Natural killer cell (primary cell): ENCODE results near the gene DNMBP. TPM values are rescaled to one million over a fixed set of nuclear protein-coding genes. Genes with fewer than 3 reads are reported as not detected.

Experiments
- ATAC-seq, 3 donors: fragments of 150-1000 bp in 2 of 3; fragments of 200-7000 bp in 1 of 3; cut with Tn5 transposase; 1 replicate in 1 of 3; 2 replicates in 2 of 3; pipeline ENCODE4 v1.10.0; 2021; ENCODE audit warnings: mild to moderate bottlenecking in 2 of 3, moderate library complexity in 2 of 3
- DNase-seq, 2 donors: peaks; one replicate each; pipeline versions ENCODE4 v3.0.0 to v3.0.0-alpha.2; 2013 to 2021; ENCODE audit warnings: mixed read lengths in 1 of 2
- H3K27ac ChIP-seq: one replicate; pipeline ENCODE4 v1.5.1; 2013; ENCODE audit warnings: mild to moderate bottlenecking, low read length
- H3K27me3 ChIP-seq: one replicate; pipeline ENCODE4 v1.6.1; 2013; ENCODE audit warnings: low read length; ENCODE audit not compliant: control insufficient read depth, insufficient read depth
- H3K36me3 ChIP-seq: one replicate; pipeline ENCODE4 v1.6.1; 2013; ENCODE audit warnings: low read length; ENCODE audit not compliant: control insufficient read depth, insufficient read depth
- H3K4me1 ChIP-seq: one replicate; pipeline ENCODE4 v1.6.1; 2013; ENCODE audit warnings: low read length; ENCODE audit not compliant: control insufficient read depth, insufficient read depth
- H3K4me3 ChIP-seq: one replicate; pipeline ENCODE4 v1.5.1; 2013; ENCODE audit warnings: low read length
- H3K9me3 ChIP-seq: one replicate; pipeline ENCODE4 v1.6.1; 2013; ENCODE audit warnings: low read length; ENCODE audit not compliant: control insufficient read depth, insufficient read depth
- H3K27ac Mint-ChIP-seq, 2 donors: one replicate each; pipeline ENCODE4 v1.8.0; 2022; ENCODE audit warnings: mild to moderate bottlenecking in 2 of 2, mixed read lengths in 2 of 2, moderate library complexity in 1 of 2
- H3K27me3 Mint-ChIP-seq, 2 donors: one replicate each; pipeline ENCODE4 v1.8.0; 2022; ENCODE audit warnings: low read depth in 2 of 2, mixed read lengths in 2 of 2
- H3K36me3 Mint-ChIP-seq: one replicate; pipeline ENCODE4 v1.8.0; 2022; ENCODE audit warnings: mixed read lengths
- H3K4me1 Mint-ChIP-seq, 2 donors: one replicate each; pipeline ENCODE4 v1.8.0; 2022; ENCODE audit warnings: mixed read lengths in 2 of 2
- H3K4me3 Mint-ChIP-seq: one replicate; pipeline ENCODE4 v1.8.0; 2022; ENCODE audit warnings: mild to moderate bottlenecking, moderate library complexity, mixed read lengths
- H3K9me3 Mint-ChIP-seq, 2 donors: one replicate each; pipeline ENCODE4 v1.8.0; 2022; ENCODE audit warnings: mixed read lengths in 2 of 2
- WGBS: methylation state at CpG from one replicate; pipeline ENCODE4 v1.1.7; 2013; ENCODE audit warnings: missing lambda C conversion rate; ENCODE audit not compliant: insufficient coverage; 5-methylcytosine and 5-hydroxymethylcytosine counted together
- intact Hi-C: fragments of 100-400 bp; cut with micrococcal nuclease; formaldehyde crosslinking; loops from one replicate; pipeline ENCODE4 v1.14.2; 2022
- total RNA-seq, 4 donors: library from RNA; stranded (reverse); fragments of 120-200 nt in 1 of 4; gene quantifications; one replicate each; pipeline versions ENCODE4 v1.2.3 to v1.2.4, GENCODE V29; 2013 to 2022
- TF ChIP-seq, protein P1 (sequence below): fragments of 200-600 bp; IDR thresholded peaks from one replicate; pipeline ENCODE4 v1.8.0; 2022; ENCODE audit warnings: antibody characterized with exemption

DNMBP gene
- total RNA-seq, 3 donors from 2014 or later (not counting 1 experiment from before 2014, with no cell fraction given), result 13.8 to 15.4 (median 14.4) TPM

DNA sequence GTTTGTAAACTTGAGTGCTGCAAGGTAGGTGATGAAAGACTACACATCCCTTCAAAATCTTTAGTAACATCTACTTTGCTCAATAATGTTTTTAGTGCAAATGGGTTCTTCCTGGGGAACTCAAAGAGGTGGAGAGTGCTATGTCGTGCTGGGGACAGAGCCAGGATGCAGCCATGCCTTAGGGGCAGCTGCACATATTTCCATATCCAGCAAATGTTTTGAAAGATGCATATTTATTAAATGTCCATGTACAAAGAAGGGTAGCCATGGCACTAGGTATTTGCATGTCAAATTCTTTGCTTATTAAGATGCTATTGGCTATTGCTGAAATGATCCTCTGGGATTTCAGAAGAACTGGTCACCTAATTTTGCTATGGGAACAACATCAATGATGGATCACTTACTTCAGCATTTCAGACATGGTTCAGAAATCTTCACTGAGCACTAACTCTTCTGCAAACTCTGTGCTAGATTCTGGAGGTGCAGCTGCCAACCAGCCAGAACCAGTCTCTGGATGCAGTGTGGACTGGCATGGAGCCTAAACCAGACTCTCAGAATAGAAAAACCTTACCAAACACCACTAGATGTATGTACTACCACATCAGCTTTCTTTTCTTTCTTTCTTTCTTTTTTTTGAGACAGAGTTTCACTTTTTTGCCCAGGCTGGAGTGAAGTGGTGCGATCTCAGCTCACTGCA lies 31.7 kb upstream of the DNMBP start:
- no peaks in the 10 kb centered on the region for H3K4me1 Mint-ChIP-seq
- no peak overlapping the region for H3K27ac Mint-ChIP-seq
- Histone ChIP-seq H3K4me3 (no peak overlapping the region), H3K4me1 (no peaks in the 10 kb centered on the region), H3K27ac (no peak overlapping the region), H3K36me3 (no peaks in the 10 kb centered on the region), H3K27me3 (no peaks in the 10 kb centered on the region), H3K9me3 (no peaks in the 10 kb centered on the region)
- peaks cover 5 to 11% of the 10 kb centered on the region in 2 donors for H3K27me3 Mint-ChIP-seq
- TF ChIP-seq, protein P1, sequence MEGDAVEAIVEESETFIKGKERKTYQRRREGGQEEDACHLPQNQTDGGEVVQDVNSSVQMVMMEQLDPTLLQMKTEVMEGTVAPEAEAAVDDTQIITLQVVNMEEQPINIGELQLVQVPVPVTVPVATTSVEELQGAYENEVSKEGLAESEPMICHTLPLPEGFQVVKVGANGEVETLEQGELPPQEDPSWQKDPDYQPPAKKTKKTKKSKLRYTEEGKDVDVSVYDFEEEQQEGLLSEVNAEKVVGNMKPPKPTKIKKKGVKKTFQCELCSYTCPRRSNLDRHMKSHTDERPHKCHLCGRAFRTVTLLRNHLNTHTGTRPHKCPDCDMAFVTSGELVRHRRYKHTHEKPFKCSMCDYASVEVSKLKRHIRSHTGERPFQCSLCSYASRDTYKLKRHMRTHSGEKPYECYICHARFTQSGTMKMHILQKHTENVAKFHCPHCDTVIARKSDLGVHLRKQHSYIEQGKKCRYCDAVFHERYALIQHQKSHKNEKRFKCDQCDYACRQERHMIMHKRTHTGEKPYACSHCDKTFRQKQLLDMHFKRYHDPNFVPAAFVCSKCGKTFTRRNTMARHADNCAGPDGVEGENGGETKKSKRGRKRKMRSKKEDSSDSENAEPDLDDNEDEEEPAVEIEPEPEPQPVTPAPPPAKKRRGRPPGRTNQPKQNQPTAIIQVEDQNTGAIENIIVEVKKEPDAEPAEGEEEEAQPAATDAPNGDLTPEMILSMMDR, result no peak
- intact Hi-C loops, result no loop called here
- H3K4me3 Mint-ChIP-seq, result no peak overlapping the region
- WGBS, result 89% methylated on average over 2 of the region's 2 CpGs
- H3K9me3 Mint-ChIP-seq, result no peaks in the 10 kb centered on the region
- DNase-seq, result no peak
- no peak for ATAC-seq
- H3K36me3 Mint-ChIP-seq, result no peaks in the 10 kb centered on the region

DNA sequence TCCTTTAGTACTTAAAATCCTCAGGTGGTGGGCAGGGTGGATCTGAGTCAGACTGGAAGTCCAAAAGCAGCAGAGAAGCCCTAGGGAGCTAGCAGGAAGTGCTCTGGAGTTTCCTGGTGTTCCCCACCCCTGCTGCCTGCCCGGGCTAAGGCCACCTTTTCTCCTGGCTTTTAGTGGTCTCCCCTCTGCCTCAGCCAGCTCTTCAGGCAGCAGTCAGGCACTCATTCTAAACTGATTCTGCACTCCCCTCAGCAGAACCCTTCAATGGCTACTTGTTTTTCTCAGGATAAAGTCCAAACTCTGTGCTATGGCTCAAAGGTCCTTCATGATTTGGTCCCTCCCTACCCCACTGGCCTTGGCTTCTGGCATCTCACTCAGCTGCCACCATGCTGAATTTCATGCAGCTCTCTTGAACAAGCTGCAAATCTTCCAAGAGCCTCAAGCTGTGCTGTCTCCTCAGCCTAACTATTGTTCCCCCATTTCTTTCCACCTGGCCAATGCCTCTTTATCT lies 28.9 kb upstream of the DNMBP start:
- TF ChIP-seq, protein P1, result no peak
- DNase-seq (no peak), ATAC-seq (no peak)
- H3K36me3 ChIP-seq, result no peaks in the 10 kb centered on the region
- H3K27ac Mint-ChIP-seq, result no peak overlapping the region
- H3K27me3 Mint-ChIP-seq, result peaks cover 5 to 10% of the 10 kb centered on the region in 2 donors
- no peaks in the 10 kb centered on the region for H3K9me3 Mint-ChIP-seq
- H3K4me3 ChIP-seq, result no peak overlapping the region
- H3K4me3 Mint-ChIP-seq, result no peak overlapping the region
- no peaks in the 10 kb centered on the region for H3K4me1 ChIP-seq
- no peaks in the 10 kb centered on the region for H3K9me3 ChIP-seq
- no peaks in the 10 kb centered on the region for H3K36me3 Mint-ChIP-seq
- WGBS, result 50% methylated on average over 1 of the region's 1 CpG
- H3K4me1 Mint-ChIP-seq, result no peaks in the 10 kb centered on the region
- intact Hi-C loops, result no loop called here
- H3K27ac ChIP-seq, result no peak overlapping the region
- no peaks in the 10 kb centered on the region for H3K27me3 ChIP-seq

DNA sequence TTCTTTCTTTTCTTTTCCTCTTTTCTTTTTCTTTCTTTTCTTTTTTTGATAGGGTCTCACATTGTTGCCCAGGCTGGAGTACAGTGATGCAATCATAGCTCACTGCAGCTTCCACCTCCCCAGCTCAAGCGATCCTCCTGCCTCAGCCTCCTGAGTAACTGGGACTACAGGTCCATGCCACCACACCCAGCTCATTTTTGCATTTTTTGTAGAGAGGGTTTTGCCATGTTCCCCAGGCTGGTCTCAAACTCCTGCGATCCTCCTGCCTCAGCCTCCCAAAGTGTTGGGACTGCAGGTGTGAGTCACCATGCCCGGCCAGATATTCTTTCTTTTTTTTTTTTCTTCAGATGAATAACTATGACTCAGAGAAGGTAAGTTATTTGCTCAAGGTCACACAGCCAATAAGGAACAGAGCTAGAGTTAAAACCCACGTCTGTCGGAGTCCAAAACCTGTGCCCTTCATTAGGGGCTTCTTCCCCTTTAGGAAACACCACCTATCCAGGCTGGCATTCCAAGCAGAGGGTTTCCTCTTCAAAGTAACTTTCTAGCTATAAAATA lies 28.1 kb upstream of the DNMBP start:
- TF ChIP-seq, protein P1, result no peak
- no peaks in the 10 kb centered on the region for H3K4me1 ChIP-seq
- 80% methylated on average over 4 of the region's 5 CpGs for WGBS
- no peaks in the 10 kb centered on the region for H3K27me3 ChIP-seq
- no peaks in the 10 kb centered on the region for H3K36me3 Mint-ChIP-seq
- no peaks in the 10 kb centered on the region for H3K4me1 Mint-ChIP-seq
- H3K27ac Mint-ChIP-seq, result no peak overlapping the region
- H3K4me3 Mint-ChIP-seq, result no peak overlapping the region
- peaks cover 5 to 10% of the 10 kb centered on the region in 2 donors for H3K27me3 Mint-ChIP-seq
- DNase-seq, result no peak
- ATAC-seq, result no peak
- no peak overlapping the region for H3K27ac ChIP-seq
- no peaks in the 10 kb centered on the region for H3K36me3 ChIP-seq
- no peaks in the 10 kb centered on the region for H3K9me3 Mint-ChIP-seq
- intact Hi-C loops, result no loop called here
- H3K9me3 ChIP-seq, result no peaks in the 10 kb centered on the region
- no peak overlapping the region for H3K4me3 ChIP-seq
